Measurements from ENCODE around the gene DHRS4L2.

DNA sequence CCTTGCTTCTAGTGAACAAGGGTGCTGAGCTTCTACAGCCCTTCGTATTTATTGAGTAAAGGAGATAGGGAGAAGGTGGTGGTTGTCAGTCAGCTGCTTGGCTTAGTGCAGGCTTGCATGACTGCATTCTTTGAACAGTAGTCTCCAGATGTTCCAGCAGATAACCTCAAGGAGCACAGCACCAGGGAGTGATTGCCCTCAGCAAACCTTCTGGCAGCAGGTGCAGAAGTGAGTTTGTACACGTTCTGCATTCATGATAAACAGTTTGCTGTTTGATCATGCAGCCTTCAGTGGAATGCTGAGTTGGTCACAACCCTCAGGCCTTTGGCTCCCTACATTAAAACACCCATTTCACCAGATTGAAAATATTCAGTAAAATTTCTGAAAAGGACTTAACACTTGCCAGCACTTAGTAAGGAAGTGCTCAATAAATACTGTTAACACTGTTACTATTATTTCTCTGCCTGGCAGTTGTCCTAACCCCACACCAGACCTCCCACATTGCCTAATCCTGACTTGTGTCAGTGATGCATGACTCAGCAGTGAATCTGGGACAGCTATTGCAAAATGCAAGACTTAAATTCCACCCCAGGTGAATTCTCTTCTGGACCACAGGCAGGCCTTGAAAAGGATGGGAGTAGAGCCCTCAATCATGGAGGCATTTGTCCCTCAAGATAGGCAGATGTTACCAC lies 44.1 kb downstream of the DHRS4L2 start:
- TF ChIP-seq, protein P1, sequence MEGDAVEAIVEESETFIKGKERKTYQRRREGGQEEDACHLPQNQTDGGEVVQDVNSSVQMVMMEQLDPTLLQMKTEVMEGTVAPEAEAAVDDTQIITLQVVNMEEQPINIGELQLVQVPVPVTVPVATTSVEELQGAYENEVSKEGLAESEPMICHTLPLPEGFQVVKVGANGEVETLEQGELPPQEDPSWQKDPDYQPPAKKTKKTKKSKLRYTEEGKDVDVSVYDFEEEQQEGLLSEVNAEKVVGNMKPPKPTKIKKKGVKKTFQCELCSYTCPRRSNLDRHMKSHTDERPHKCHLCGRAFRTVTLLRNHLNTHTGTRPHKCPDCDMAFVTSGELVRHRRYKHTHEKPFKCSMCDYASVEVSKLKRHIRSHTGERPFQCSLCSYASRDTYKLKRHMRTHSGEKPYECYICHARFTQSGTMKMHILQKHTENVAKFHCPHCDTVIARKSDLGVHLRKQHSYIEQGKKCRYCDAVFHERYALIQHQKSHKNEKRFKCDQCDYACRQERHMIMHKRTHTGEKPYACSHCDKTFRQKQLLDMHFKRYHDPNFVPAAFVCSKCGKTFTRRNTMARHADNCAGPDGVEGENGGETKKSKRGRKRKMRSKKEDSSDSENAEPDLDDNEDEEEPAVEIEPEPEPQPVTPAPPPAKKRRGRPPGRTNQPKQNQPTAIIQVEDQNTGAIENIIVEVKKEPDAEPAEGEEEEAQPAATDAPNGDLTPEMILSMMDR (IDR thresholded peaks at IDR 0.05), result no peak
- TF ChIP-seq ZFX (IDR thresholded peaks at IDR 0.05; ENCODE audit: borderline replicate concordance), result no peak
